OCI-LY7 (cell line): ENCODE data around the gene WNK4. TPM values are rescaled to one million over a fixed set of nuclear protein-coding genes. Genes with fewer than 3 reads are reported as not detected.
"Not testable (repeated sequence)": the region's sequence is repeated elsewhere in the genome, so short reads cannot be mapped to it uniquely, and the experiment has no call there.

Source experiments
- BruUV-seq: library from RNA; stranded (reverse); fragments of 400-500 nt; replicated peaks from 2 replicates; lab custom pipeline; 2021; lab: Mats Ljungman, UMichigan
- CTCF ChIA-PET: fragments of 300-600 bp; sonication (Branson Sonifier 250); formaldehyde crosslinking; loops from one replicate; lab custom pipeline; 2022; ENCODE audit warnings: antibody characterized with exemption; ENCODE audit not compliant: unreplicated experiment; lab: Charles Lee
- POLR2A ChIA-PET: fragments of 300-600 bp; sonication (Branson Sonifier 250); formaldehyde crosslinking; loops from one replicate; lab custom pipeline; 2022; ENCODE audit warnings: antibody characterized with exemption; lab: Charles Lee
- DNase-seq: peaks from one replicate; pipeline ENCODE4 v3.0.0-alpha.2; 2015; ENCODE audit warnings: low spot score
- H2AFZ ChIP-seq: fragments of 200-600 bp; sonication (generic), shearing (Covaris generic); 2 replicates; pipeline ENCODE4 v1.6.1; 2014; ENCODE audit warnings: mild to moderate bottlenecking, antibody characterized with exemption, low read length, moderate library complexity
- H3K27ac ChIP-seq: fragments of 200-600 bp; sonication (generic); 2 replicates; pipeline ENCODE4 v1.5.1; 2014; ENCODE audit warnings: mixed run types, low read depth, mild to moderate bottlenecking, moderate library complexity, low read length, inconsistent platforms; ENCODE audit not compliant: poor library complexity, severe bottlenecking
- H3K36me3 ChIP-seq: fragments of 200-600 bp; sonication (generic); 2 replicates; pipeline ENCODE4 v1.6.1; 2014; ENCODE audit warnings: mild to moderate bottlenecking, antibody characterized with exemption, low read length, moderate library complexity, mixed read lengths; ENCODE audit not compliant: insufficient read depth
- H3K4me1 ChIP-seq: fragments of 200-600 bp; sonication (generic); 2 replicates; pipeline ENCODE4 v1.5.1; 2014; ENCODE audit warnings: mild to moderate bottlenecking, low read length; ENCODE audit not compliant: insufficient read depth, poor library complexity, severe bottlenecking
- H3K4me2 ChIP-seq: fragments of 200-600 bp; sonication (generic); 2 replicates; pipeline ENCODE4 v1.6.1; 2014; ENCODE audit warnings: mild to moderate bottlenecking, low read length
- H3K4me3 ChIP-seq: fragments of 200-600 bp; sonication (generic); 2 replicates; pipeline ENCODE4 v1.5.1; 2014; ENCODE audit warnings: mild to moderate bottlenecking, low read depth, low read length; ENCODE audit not compliant: poor library complexity, severe bottlenecking
- H3K79me2 ChIP-seq: fragments of 200-600 bp; sonication (generic); 2 replicates; pipeline ENCODE4 v1.6.1; 2016; ENCODE audit warnings: low read depth, mild to moderate bottlenecking, low read length, moderate library complexity, mixed read lengths; ENCODE audit not compliant: insufficient read depth
- H3K9me2 ChIP-seq: fragments of 200-600 bp; sonication (generic); 2 replicates; pipeline ENCODE4 v1.6.1; 2016; ENCODE audit warnings: mild to moderate bottlenecking, low read length, mixed read lengths; ENCODE audit not compliant: insufficient read depth
- H3K9me3 ChIP-seq: fragments of 200-600 bp; sonication (generic); 2 replicates; pipeline ENCODE4 v1.6.1; 2014; ENCODE audit warnings: mild to moderate bottlenecking, mixed run types, low read length, mixed read lengths
- H4K20me1 ChIP-seq: fragments of 200-600 bp; sonication (generic); 2 replicates; pipeline ENCODE4 v1.6.1; 2014; ENCODE audit warnings: mild to moderate bottlenecking, antibody characterized with exemption, low read length, moderate library complexity, mixed read lengths; ENCODE audit not compliant: insufficient read depth
- EZH2phosphoT487 ChIP-seq: fragments of 200-600 bp; sonication (generic); IDR thresholded peaks from 2 replicates; pipeline ENCODE4 v1.6.1; 2018; ENCODE audit warnings: low read depth, borderline replicate concordance, mild to moderate bottlenecking, mixed run types, antibody characterized with exemption, low read length, moderate library complexity, mixed read lengths
- intact Hi-C: fragments of 100-400 bp; cut with micrococcal nuclease; formaldehyde crosslinking; loops from one replicate; pipeline ENCODE4 v1.10.0; 2022; ENCODE audit not compliant: unreplicated experiment
- total RNA-seq, 2 experiments: library from RNA; depleted of rRNA in 1 of 2; stranded (reverse); fragments of >200 nt in 1 of 2; shearing (Covaris generic) in 1 of 2; gene quantifications; 2 replicates each; pipeline ENCODE4 v1.2.3, GENCODE V29; 2014 to 2022
- TF ChIP-seq, protein P1 (sequence below): fragments of 200-600 bp; sonication (generic); conservative IDR thresholded peaks from 2 replicates; pipeline ENCODE4 v1.5.1; 2014; ENCODE audit warnings: mild to moderate bottlenecking, antibody characterized with exemption, low read length, moderate library complexity, mixed read lengths

Gene WNK4
- total RNA-seq, 2 experiments from 2014 or later, result 2.4 to 8.3 TPM

DNA sequence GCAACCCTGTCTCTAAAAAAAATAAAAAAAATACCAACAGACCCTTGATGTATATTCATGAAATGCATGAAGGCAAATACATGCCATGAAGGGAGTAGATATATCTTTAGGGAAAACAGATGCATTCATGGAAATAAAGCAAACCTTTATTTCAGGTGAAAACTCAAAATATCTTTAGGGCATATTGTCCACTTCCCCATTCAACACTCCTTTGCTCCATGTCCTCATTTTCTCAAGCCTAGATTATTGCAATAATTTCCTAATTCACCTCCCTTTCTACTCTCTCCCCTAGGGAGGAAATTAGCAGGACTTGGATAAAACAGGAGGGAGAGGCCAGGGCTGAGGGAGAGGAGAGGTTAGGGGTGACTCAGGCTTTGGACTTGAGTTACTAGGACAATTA is 12.9 kb upstream of the WNK4 start:
- Histone ChIP-seq H3K36me3 (no peaks in the 10 kb centered on the region), H3K4me1 (peaks cover 2% of the 10 kb centered on the region), H3K9me2 (no peaks in the 10 kb centered on the region), H4K20me1 (no peaks in the 10 kb centered on the region), H3K79me2 (no peaks in the 10 kb centered on the region), H3K4me2 (no peak overlapping the region), H3K9me3 (no peaks in the 10 kb centered on the region), H3K4me3 (no peak overlapping the region), H2AFZ (no peak overlapping the region), H3K27ac (no peak overlapping the region)
- ChIA-PET POLR2A (interaction anchor here (0.6 kb wide), 1 partner anchor 16 kb away, joined by 3 read pairs; no protein-coding TSS in a partner anchor), CTCF (interaction anchor here (0.6 kb wide), 1 partner anchor 90 kb away, joined by 3 read pairs; no protein-coding TSS in a partner anchor)
- no TSS peak for BruUV-seq
- intact Hi-C loops, result no loop called here
- DNase-seq, result no peak
- TF ChIP-seq, protein P1, sequence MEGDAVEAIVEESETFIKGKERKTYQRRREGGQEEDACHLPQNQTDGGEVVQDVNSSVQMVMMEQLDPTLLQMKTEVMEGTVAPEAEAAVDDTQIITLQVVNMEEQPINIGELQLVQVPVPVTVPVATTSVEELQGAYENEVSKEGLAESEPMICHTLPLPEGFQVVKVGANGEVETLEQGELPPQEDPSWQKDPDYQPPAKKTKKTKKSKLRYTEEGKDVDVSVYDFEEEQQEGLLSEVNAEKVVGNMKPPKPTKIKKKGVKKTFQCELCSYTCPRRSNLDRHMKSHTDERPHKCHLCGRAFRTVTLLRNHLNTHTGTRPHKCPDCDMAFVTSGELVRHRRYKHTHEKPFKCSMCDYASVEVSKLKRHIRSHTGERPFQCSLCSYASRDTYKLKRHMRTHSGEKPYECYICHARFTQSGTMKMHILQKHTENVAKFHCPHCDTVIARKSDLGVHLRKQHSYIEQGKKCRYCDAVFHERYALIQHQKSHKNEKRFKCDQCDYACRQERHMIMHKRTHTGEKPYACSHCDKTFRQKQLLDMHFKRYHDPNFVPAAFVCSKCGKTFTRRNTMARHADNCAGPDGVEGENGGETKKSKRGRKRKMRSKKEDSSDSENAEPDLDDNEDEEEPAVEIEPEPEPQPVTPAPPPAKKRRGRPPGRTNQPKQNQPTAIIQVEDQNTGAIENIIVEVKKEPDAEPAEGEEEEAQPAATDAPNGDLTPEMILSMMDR, result no peak
- TF ChIP-seq EZH2phosphoT487, result no peak

DNA sequence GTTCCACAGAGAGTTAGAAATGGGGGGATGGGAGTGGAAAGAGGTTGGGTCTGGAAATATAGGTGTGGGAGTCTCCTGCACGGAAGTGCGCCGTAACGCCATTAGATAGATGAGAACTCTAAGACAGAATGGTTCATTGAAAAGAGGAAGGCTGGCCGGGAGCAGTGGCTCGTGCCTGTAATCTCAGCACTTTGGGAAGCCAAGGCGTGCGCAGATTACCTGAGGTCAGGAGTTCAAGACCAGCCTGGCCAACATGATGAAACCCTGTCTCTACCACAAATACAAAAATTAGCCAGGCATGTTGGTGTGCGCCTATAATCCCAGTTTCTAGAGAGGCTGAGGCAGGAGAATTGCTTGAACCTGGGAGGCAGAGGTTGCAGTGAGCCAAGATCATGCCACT is 12.4 kb upstream of the WNK4 start:
- H3K27ac ChIP-seq, H3K79me2 ChIP-seq, POLR2A ChIA-PET, H4K20me1 ChIP-seq, H3K4me1 ChIP-seq, CTCF ChIA-PET, H3K4me2 ChIP-seq, H3K36me3 ChIP-seq, BruUV-seq, H3K9me2 ChIP-seq, H2AFZ ChIP-seq, intact Hi-C loops, H3K9me3 ChIP-seq, H3K4me3 ChIP-seq, DNase-seq: not testable (repeated sequence)

DNA sequence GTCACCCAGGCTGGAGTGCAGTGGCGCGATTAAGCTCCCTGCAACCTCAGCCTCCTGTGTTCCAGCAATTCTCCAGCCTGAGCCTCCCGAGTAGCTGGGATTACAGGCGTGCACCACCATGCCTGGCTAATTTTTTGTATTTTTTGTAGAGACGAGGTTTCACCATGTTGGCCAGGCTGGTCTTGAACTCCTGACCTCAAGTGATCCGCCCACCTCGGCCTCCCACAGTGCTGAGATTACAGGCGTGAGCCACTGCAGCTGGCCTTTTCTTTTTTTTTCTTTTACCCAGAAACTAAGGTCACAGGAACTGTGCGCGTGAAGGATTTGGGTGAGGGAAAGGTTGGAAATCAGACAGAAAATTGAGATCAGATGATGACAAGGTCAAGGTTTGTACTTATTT is 10.4 kb upstream of the WNK4 start:
- POLR2A ChIA-PET, result interaction anchor here (0.6 to 0.7 kb wide), 2 partner anchors 92 to 106 kb away, joined by 3 to 5 read pairs; no protein-coding TSS in a partner anchor
- H3K4me3 ChIP-seq, result not testable (repeated sequence)

More for the DNA sequence above, 10.4 kb upstream of the WNK4 start:
- H3K4me2 ChIP-seq, H4K20me1 ChIP-seq, intact Hi-C loops, H3K9me3 ChIP-seq, CTCF ChIA-PET, H3K36me3 ChIP-seq, H3K27ac ChIP-seq, H2AFZ ChIP-seq, H3K4me1 ChIP-seq, BruUV-seq, DNase-seq, H3K9me2 ChIP-seq: not testable (repeated sequence)
- H3K79me2 ChIP-seq, result peaks cover 12% of the 10 kb centered on the region; the same call in 1 of the 2 replicates
